HG03064 (cell line): ENCODE data around the gene OR51B5.
"Not testable (repeated sequence)": the region's sequence is repeated elsewhere in the genome, so short reads cannot be mapped to it uniquely, and the experiment has no call there.

Experiments
- ATAC-seq: cut with Tn5 transposase; IDR thresholded peaks from one replicate; pipeline ENCODE4 v1.9.1; 2021; ENCODE audit warnings: low read depth; ENCODE audit not compliant: unreplicated experiment

Gene OR51B5, protein sequence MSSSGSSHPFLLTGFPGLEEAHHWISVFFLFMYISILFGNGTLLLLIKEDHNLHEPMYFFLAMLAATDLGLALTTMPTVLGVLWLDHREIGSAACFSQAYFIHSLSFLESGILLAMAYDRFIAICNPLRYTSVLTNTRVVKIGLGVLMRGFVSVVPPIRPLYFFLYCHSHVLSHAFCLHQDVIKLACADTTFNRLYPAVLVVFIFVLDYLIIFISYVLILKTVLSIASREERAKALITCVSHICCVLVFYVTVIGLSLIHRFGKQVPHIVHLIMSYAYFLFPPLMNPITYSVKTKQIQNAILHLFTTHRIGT

DNA sequence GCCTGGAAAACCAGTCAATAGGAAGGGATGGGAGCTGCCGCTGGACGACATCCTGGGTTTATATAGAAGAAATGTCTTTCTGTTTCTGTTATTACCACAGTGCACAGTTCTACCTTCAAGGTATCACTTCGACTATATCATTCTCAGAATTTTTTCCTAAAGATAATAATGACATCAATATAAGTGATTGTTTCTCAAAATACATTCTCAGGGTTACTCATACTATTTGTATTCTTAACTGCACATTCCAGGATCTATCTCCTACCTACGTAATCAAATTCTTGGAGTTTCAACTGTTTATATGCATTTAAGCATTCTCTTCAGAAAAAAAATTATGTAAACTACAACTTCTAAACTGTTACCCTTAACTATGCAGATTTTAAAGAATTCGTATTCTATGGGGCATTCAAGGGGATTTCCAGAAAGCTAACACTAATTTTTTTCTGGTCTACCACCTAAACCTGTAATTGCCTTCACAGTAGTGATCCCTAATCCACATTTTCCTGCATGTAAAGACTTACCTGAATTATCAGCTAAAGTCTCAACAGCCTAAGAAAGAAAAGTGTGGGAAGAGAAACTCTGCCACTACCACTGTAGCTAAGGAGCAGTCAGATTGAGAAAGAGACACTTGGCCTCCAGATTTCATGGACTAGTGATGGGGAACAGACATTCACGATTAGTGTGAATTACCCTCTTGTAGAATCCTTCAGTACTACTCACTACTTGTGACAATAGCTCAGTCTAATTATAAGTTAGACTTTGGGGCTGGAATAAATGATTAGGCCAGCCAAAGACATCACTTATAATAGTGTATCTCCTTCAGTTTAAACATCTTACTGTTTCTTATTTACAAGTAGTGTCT lies at the start of gene OR51B5:
TSS of gene OR51B5 (minus strand) at position 51 of the 862 bp plus-strand sequence. CDS start at position 51, 0 bp downstream.
- ATAC-seq, result no peak

DNA sequence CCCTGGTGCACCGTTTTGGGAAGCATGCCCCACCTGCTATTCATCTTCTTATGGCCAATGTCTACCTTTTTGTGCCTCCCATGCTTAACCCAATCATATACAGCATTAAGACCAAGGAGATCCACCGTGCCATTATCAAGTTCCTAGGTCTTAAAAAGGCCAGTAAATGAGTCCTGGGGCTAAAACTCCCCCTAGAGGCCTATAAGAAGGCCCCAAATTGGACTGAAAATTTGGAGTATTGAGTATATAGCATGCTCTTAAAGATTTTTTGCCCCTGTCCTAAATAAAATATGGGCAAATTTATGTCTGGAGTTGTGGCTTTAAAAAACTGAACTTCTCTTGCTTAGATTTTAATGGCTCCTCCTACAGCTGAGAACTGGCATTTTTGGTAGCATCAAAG lies 46.9 kb upstream of the OR51B5 start:
- no peak for ATAC-seq

DNA sequence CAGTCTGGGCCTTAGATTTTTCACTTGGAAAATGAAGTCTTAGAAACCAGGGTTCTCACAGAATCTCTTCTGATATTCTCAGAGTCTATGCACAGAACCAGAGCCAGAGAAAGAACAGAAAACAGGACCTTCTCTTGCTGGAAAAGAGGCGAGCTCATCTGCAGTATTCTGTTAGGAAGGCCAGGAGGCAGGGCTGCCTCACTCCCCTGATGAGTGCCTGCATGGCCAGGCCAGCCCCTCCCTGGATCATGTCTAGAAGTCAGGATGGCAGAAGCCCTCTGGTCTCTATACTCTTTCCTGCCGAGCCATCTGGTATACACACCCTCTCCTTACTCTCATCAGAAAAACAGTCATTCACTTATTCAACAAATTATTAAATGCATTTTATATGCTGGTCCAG lies 41.0 kb upstream of the OR51B5 start:
- no peak for ATAC-seq

DNA sequence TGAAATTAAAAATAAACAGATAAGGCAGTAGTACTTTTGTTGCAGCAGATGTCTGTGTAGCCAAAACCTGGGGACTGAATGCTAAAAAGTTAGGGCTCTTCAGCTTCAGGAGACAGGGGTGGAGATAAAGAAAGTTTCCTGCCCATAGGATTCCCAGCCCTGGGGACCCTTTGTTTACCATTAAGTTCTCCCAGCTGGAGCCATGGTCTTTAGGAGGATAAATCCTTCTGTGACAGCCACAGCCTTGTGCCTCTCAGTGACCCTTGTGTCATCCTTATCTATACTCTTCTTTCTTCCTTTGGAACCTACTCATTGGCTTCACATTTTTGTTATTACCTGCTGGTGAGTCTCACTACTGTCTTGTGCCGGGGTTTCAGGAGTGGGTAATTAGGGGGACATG lies 40.3 kb upstream of the OR51B5 start, which contains the start of gene OR51M1:
TSS of gene OR51M1 (plus strand) at position 237 of the 400 bp plus-strand sequence. CDS start 5,587 bp downstream, outside the sequence.
- ATAC-seq, result no peak

DNA sequence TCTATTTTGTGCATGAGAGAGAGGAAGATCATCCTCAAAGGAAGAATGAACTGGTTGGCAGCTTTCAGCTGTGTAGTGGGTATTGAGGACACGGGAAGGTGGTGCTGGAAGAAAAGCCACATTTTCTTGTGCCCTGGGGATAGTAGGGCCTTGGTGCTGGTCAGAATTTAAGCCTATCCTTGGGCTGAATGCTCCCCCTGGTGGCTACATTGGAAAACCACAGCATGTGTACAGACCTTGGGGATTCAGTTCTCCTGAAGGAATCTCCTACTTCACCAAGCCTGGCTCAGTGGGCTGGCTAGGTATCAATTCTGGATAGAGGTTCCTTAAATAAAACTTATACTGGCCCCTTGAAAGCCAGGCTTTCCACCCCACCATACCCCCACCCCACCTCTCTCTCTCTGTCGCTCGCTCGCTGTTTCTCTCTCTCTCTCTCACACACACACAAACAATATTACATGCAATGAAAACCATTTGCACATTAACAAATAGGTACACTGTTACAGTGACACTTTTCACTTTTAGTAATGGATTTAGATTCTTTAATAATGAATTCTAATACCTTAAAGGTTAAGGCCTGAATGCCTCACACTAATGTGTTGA lies 37.5 kb upstream of the OR51B5 start:
- no peak for ATAC-seq

DNA sequence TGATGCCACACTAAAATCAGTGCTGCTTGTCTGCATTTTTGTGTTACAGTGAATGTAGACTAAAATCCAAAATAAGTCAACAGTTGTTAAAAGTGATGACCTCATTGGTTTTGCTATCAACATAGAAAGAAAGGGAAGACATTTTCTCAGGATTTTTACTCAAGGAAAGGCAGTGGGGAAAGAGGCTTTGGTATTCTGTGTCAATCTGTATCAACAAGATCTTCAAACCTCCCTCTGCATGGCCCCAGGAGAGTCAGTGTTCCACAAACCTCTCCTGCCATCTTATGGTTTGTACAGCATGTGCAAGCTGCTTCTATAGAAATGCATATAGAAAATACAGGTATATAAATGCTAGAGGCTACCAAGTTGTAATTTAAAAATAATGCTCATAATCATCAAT lies 26.5 kb upstream of the OR51B5 start:
- peak; percentile 60 for ATAC-seq

DNA sequence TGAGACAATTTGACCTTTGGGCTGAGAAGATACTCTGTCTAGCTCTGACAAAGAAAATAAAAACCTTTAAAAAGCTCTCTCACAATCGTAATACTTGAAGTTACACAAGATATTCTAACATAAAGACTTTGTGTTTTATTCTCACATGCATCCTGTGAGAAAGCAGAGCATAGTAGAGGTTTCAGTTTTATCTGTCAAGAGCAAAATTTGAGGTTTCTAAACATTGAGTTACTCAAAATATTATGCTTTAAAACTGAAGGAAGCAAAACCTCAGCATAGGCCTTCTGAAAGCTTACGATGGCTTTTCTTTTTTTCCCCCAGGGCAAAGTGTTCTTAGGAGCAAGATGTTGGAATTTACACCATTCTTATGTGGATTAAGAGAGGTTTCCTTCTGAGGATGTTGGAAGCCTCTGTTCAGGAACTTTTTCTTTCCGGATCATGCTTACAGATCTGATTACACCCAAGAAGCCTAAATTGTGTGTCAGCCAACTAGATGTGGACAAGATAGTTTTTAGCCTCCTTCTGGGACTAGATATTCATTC lies 25.2 kb upstream of the OR51B5 start:
- ATAC-seq, result peak; percentile 52

DNA sequence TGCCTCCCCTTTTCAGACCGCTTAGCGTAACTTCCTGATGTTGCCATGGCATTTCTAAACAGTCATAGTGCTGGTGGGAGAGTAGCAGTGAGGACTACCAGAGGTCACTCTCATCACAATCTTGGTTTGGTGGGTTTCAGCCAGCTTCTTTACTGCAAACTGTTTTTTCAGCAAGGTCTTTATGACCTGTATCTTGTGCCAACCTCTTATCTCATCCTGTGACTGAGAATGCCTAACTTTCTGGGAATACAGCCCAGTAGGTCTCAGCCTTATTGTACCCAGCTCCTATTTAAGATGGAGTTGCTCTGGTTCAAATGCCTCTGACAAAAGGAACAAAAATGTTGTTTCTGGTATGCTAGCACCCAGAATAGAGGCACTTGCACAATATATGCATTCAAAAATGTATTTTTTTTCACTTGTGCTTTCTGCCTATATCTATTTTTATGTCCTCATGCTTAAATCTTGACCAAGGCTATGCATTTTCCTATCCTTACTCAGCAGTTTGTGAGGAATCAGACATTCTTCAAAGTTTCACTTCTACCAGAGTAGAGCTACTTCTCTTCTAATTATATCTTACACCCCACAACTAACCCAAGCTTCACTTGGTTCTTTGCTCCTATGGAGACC lies 24.2 kb upstream of the OR51B5 start:
- ATAC-seq, result no peak

DNA sequence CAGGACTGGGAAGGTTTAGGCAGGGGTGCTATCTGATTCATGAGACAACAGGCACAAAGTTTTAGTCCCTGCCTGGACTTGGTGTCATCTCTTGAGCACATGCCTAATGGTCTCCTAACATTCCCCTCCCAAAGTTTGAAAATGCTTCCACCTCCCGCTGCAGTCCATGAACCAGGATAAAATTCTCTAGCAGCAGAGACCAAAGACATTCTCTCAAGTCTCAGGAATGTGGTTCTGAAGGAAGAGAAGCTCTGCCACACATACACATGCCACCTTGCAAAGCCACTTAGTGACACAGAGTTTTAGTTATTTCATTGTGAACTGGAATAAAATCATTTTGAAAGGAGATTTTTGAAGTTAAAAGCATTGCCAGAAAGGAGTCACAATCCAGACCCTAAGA lies 23.5 kb upstream of the OR51B5 start:
- ATAC-seq, result no peak

DNA sequence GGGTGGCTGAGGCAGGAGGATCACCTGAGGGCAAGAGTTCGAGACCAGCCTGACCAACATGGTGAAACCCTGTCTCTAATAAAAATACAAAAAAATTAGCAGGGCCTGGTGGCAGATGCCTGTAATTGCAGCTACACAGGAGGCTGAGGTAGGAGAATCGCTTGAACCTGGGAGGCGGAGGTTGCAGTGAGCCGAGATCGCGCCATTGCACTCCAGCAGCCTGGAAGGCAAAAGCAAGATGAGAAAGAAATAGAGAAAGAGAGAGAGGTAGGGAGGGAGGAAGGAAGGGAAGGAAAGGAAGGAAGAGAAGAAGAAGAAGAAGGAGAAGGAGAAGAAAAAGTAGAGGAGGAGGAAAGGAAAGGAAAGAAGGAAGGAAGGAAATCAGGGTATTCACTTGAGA lies 23.0 kb upstream of the OR51B5 start:
- ATAC-seq, result not testable (repeated sequence)

DNA sequence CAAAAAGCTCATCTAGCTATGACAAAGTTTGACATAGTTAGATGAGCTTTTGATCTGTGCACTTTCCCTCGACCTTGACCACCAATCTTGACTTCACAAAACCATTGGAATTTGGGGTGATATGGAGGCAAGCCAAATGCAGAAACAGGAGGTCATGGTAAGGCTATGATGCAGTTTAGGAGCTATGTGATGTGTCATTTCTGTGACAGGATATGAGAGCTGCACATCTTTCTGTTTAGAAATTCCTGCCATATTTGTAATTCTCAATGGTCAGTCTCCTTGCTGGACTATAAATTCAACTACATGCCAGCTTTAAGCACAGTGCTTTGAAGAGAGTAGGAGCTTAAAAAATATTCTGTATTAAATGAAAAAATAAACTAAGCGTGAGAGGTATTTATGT lies 20.9 kb upstream of the OR51B5 start:
- ATAC-seq, result no peak

DNA sequence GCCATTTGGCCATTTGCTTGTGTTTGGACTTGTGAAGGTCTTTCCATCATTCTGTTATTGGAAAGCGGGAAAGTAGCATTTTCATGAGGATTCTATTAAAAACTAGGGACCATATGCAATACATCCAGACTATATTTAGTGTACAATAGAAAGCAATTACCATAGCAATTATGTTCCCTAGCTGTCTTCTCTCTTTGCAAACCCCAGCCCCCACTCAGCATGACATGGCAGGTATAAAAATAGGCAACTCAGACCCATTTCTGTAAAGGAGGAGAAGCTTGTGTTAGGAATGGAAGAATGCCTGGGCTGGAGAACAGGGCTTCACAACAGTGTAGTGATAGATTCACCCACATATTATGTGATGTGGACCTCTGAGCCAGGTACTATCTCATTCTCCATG lies 20.4 kb upstream of the OR51B5 start:
- no peak for ATAC-seq

DNA sequence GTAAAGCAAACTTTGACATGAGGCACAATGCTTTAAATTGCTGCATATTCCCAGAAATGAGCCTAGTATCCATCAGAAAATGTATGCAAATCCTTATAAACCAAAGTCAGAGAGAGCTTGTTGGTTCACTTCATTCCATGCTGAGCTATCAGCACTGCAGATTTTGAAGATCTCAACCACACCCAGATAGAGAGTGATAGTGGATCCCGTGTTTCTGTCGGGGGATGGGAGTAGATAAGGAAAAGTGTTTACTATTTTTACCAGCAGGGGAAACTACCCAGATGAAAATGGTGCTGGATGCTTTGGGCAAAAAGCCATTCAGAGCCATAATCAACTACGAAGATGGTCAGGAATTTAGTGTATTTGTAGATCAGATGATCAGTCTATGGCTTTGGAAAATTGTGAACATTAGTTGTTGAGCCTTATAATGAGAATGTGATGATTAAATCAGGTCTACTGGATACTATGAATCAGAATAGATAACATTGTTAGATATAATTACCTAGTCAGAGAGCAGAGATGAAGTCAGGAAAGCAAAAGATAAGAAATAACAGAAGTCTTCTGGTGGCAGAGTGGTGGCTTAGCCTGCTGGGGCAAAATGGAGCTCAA lies 18.8 kb upstream of the OR51B5 start:
- no peak for ATAC-seq

DNA sequence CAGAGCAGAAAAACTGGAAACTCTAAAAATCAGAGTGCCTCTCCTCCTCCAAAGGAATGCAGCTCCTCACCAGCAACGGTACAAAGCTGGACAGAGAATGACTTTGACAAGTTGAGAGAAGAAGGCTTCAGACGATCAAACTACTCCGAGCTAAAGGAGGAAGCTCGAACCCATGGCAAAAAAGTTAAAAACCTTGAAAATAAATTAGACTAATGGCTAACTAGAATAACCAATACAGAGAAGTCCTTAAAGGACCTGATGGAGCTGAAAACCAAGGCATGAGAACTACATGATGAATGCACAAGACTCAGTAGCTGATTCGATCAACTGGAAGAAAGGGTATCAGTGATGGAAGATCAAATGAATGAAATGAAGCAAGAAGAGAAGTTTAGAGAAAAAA lies 12.7 kb upstream of the OR51B5 start:
- ATAC-seq, result not testable (repeated sequence)

DNA sequence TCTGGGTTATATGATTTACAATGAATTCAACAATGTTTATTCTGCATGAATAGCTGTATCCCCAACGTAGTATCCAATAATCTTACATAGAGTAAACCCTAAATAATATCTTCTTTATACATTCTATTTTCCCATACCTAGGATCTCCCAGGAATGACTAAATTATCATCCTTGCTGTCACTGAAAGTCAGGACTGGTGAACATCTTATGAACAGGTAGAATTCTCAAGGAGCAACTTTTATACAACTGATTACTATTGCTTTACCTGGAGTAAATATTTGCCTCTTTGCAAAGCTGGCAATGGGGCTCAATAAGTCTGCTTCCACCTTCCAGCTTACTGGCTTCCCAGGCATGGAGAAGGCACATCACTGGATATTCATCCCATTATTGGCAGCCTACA lies 7.9 kb upstream of the OR51B5 start, which contains the start of gene OR51B6:
TSS of gene OR51B6 (plus strand) at position 301 of the 400 bp plus-strand sequence. CDS start at position 301, 0 bp downstream.
- no peak for ATAC-seq

DNA sequence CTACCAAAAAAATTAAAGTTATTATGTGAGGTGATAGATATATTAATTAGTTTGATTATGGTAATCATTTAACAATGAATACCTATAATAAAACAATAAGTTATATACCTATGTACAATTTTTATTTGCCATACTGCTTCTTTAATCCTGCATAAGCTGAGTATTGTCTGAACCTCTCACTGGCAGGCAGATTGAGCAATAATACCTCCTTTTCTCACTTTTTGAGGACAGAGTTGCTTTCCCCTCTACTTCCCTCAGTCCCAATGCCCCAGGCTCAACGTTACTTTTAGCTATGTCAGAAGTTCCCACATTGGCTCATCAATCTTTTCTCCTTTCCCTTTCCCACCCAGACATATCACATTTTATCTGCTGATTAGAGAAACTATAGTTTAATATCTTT lies 6.2 kb upstream of the OR51B5 start:
- ATAC-seq, result no peak

DNA sequence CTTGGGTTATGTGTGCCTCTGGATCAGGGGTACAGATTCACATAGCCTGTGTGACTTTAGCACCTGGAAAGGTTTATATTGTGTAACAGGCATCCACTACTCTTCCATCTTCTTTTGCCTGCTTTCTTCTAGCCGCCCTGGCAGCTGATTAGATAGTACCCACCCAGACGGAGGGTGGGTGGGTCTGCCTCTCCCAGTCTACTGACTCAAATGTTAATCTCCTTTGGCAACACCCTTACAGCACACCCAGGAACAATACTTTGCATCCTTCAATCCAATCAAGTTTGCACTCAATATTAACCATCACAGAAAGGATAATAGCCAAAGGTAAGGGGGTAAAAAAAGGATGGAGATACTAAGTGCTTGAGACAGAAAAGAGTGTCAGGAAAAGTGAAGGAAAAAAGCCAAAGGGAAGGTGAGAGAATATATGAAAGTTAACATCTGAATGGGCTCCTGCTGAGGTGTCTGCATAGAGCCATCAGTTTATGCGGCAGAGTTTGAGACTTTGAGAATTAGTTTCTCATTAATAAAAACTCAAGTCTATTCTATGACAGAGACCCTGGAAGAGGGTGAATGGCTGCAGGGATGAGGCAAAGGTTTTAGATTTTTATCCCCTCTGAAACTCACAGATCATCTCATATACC lies 5.3 kb upstream of the OR51B5 start:
- ATAC-seq, result no peak

DNA sequence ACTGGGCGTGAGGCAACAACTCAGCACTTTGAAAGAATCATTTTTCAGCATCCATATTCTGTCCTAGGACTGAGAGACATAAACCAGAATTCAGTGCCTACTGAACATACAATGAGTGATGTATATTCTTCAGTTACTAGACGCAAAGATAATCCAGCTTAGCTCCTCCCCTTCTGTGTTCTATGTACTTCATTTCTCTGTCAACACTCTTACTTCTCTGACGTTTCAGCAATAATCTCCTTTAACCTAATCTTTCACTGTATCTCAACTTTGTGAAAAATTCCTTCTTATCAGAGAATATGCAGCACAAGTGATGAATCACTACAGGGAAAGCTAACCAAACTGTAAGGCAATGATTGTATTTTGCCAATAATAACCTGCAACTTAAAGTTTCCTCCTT lies 2.5 kb upstream of the OR51B5 start:
- ATAC-seq, result no peak

DNA sequence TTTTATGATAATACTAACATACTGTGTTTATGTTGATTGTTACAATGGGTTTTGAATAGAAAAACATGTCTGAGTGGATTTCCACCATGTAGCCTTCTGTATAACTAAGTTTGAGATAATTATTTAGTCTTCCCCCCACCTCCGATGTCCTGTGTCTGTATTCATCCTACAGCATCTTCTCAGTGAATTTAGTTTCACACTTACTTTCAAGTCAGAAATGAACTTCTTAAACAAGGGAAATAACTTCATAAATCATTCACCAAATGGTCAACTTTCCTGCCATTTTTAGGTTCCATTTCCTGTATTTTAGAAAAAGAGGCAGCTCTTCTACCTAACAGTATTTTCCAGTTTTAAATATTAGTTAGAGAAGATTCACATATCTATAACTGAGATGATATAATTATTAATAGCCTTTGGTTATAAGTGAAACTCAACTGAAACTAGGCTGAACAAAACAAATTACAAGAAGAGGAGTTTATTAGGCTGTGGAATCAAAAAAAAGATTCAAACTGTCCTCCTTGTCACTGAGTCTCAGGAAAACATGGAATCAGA lies 3.5 kb downstream of the OR51B5 start:
- peak; percentile 74 for ATAC-seq
